ENCODE results near the gene PVRIG.

DNA sequence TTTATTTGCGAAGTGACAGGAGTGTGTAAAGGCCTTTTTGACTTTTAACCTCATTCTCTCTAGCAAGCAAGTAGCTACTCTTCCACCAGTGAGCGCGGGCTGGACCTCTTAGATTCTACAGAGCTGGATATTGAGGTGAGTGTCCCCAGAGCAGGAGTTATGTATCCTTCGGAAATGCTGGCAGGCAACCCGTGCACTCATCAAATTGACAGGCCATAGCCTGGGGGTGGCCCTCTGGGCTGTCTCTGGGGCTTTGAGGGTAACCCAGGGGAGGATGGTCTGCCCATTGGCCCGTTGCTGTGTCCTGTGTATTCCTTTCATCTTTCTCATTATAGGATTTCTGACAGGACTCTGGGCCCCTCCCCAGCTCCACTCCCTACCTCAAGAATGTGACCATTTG lies 6.1 kb upstream of the PVRIG start:
- no peak for TF ChIP-seq SMC3 (conservative IDR thresholded peaks at IDR 0.05; ENCODE audit: poor library complexity)
- TF ChIP-seq EZH2 (IDR thresholded peaks at IDR 0.05; ENCODE audit: borderline replicate concordance, insufficient read depth, low read length, poor library complexity, severe bottlenecking): no peak
- no peak for TF ChIP-seq POLR2AphosphoS5 (IDR thresholded peaks at IDR 0.05)
- no peak for TF ChIP-seq EP300 (conservative IDR thresholded peaks at IDR 0.05; ENCODE audit: poor library complexity, severe bottlenecking)

Measured in neural cell (in vitro differentiated cells).